Esophagus (tissue), 2 donors: ENCODE measurements around the gene CYP27A1. TPM values are rescaled to one million over a fixed set of nuclear protein-coding genes. Genes with fewer than 3 reads are reported as not detected.

Experiments
- H3K27ac ChIP-seq, 2 donors: one replicate each; pipeline ENCODE4 v1.5.1; 2013; ENCODE audit warnings: low read depth in 2 of 2, mild to moderate bottlenecking in 2 of 2, inconsistent platforms in 1 of 2, low read length in 1 of 2, moderate library complexity in 1 of 2
- H3K27me3 ChIP-seq, 2 donors: one replicate each; pipeline ENCODE4 v1.6.1; 2013; ENCODE audit warnings: low read length in 2 of 2, control low read depth in 1 of 2, mild to moderate bottlenecking in 1 of 2; ENCODE audit not compliant: insufficient read depth in 2 of 2, control insufficient read depth in 1 of 2
- H3K36me3 ChIP-seq, 2 donors: one replicate each; pipeline ENCODE4 v1.6.1; 2013; ENCODE audit warnings: low read length in 1 of 2; ENCODE audit not compliant: control insufficient read depth in 2 of 2, insufficient read depth in 2 of 2
- H3K4me1 ChIP-seq, 2 donors: one replicate each; pipeline ENCODE4 v1.6.1; 2013; ENCODE audit warnings: low read length in 1 of 2; ENCODE audit not compliant: control insufficient read depth in 2 of 2, insufficient read depth in 2 of 2
- H3K4me3 ChIP-seq, 2 donors: one replicate each; pipeline ENCODE4 v1.5.1; 2013; ENCODE audit warnings: low read length in 2 of 2, mild to moderate bottlenecking in 2 of 2, low read depth in 1 of 2, moderate library complexity in 1 of 2
- H3K9me3 ChIP-seq, 2 donors: one replicate each; pipeline ENCODE4 v1.6.1; 2013; ENCODE audit warnings: mild to moderate bottlenecking in 2 of 2, low read depth in 1 of 2, low read length in 1 of 2, moderate library complexity in 1 of 2; ENCODE audit not compliant: control insufficient read depth in 2 of 2, insufficient read depth in 1 of 2
- WGBS, 2 donors: extraction: QIAGEN DNeasy Blood & Tissue Kit; methylation state at CpG; one replicate each; pipeline ENCODE4 v1.1.7; 2013; 5-methylcytosine and 5-hydroxymethylcytosine counted together
- polyA plus RNA-seq, 2 donors: library from polyadenylated mRNA; stranded (reverse); fragments of 200-250 nt; gene quantifications; one replicate each; pipeline ENCODE4 v1.2.3, GENCODE V29; 2013
- donor health status: healthy with polysubstance abuse.
- donor health status: Bipolar disorder and iron deficiency.

CYP27A1 gene
- polyA plus RNA-seq, 2 donors, result 3.3 to 5.4 TPM

- Histone ChIP-seq H3K9me3 (no peaks in the 10 kb centered on the region), H3K4me1 (no peaks in the 10 kb centered on the region), H3K27ac (no peak overlapping the region), H3K27me3 (no peaks in the 10 kb centered on the region), H3K4me3 (no peak overlapping the region), H3K36me3 (no peaks in the 10 kb centered on the region)
- 32 to 47% methylated on average over 1 of the region's 1 CpG for WGBS, 2 donors
Measured at GRCh38 chr2:218785103-218785502, 3.2 kb downstream of the CYP27A1 start.

- no peaks in the 10 kb centered on the region for H3K9me3 ChIP-seq
- 83 to 85% methylated on average over 3 of the region's 3 CpGs for WGBS, 2 donors
- no peak overlapping the region for H3K4me3 ChIP-seq
- H3K4me1 ChIP-seq, result no peaks in the 10 kb centered on the region
- no peaks in the 10 kb centered on the region for H3K36me3 ChIP-seq
- no peaks in the 10 kb centered on the region for H3K27me3 ChIP-seq
- no peak overlapping the region for H3K27ac ChIP-seq
Measured at GRCh38 chr2:218786133-218786532, 4.2 kb downstream of the CYP27A1 start.

- Histone ChIP-seq H3K36me3 (no peaks in the 10 kb centered on the region), H3K4me3 (no peak overlapping the region), H3K9me3 (no peaks in the 10 kb centered on the region), H3K4me1 (no peaks in the 10 kb centered on the region), H3K27ac (no peak overlapping the region), H3K27me3 (no peaks in the 10 kb centered on the region)
- WGBS, 2 donors, result 61 to 69% methylated on average over 2 of the region's 2 CpGs
Measured at GRCh38 chr2:218788529-218789255, 6.7 kb downstream of the CYP27A1 start.

GRCh38 chr2:218792433-218792832 lies 10.5 kb downstream of the CYP27A1 start:
- no peaks in the 10 kb centered on the region for H3K36me3 ChIP-seq
- H3K4me1 ChIP-seq, result no peaks in the 10 kb centered on the region
- WGBS, 2 donors, result 96 to 99% methylated on average over 1 of the region's 1 CpG
- no peak overlapping the region for H3K27ac ChIP-seq
- no peaks in the 10 kb centered on the region for H3K9me3 ChIP-seq
- no peak overlapping the region for H3K4me3 ChIP-seq
- no peaks in the 10 kb centered on the region for H3K27me3 ChIP-seq

- Histone ChIP-seq H3K4me1 (peaks cover 0 to 4% of the 10 kb centered on the region in 2 donors), H3K9me3 (no peaks in the 10 kb centered on the region), H3K36me3 (no peaks in the 10 kb centered on the region), H3K27ac (no peak overlapping the region), H3K4me3 (no peak overlapping the region), H3K27me3 (no peaks in the 10 kb centered on the region)
- 91 to 94% methylated on average over 4 of the region's 4 CpGs for WGBS, 2 donors
Measured at GRCh38 chr2:218796691-218797090, 14.7 kb downstream of the CYP27A1 start.

- no peaks in the 10 kb centered on the region for H3K27me3 ChIP-seq
- H3K27ac ChIP-seq, result no peak overlapping the region
- no peaks in the 10 kb centered on the region for H3K9me3 ChIP-seq
- WGBS, 2 donors, result 55 to 67% methylated on average over 12 of the region's 12 CpGs
- H3K36me3 ChIP-seq, result no peaks in the 10 kb centered on the region
- H3K4me1 ChIP-seq, result peaks cover 0 to 4% of the 10 kb centered on the region in 2 donors
- no peak overlapping the region for H3K4me3 ChIP-seq
Measured at GRCh38 chr2:218798767-218799504, 17.0 kb downstream of the CYP27A1 start.

GRCh38 chr2:218799990-218800389 lies 18.0 kb downstream of the CYP27A1 start:
- Histone ChIP-seq H3K4me3 (no peak overlapping the region), H3K27me3 (no peaks in the 10 kb centered on the region), H3K27ac (no peak overlapping the region), H3K36me3 (no peaks in the 10 kb centered on the region), H3K9me3 (peaks cover 0 to 2% of the 10 kb centered on the region in 2 donors), H3K4me1 (peaks cover 0 to 4% of the 10 kb centered on the region in 2 donors)
- 58 to 60% methylated on average over 6 of the region's 6 CpGs for WGBS, 2 donors

GRCh38 chr2:218802386-218802994 lies 20.5 kb downstream of the CYP27A1 start:
- Histone ChIP-seq H3K9me3 (peaks cover 0 to 2% of the 10 kb centered on the region in 2 donors), H3K36me3 (no peaks in the 10 kb centered on the region), H3K4me1 (peaks cover 0 to 4% of the 10 kb centered on the region in 2 donors), H3K27ac (no peak overlapping the region), H3K4me3 (no peak overlapping the region), H3K27me3 (no peaks in the 10 kb centered on the region)
- 43 to 54% methylated on average over 4 of the region's 4 CpGs for WGBS, 2 donors

GRCh38 chr2:218804817-218805216 lies 22.9 kb downstream of the CYP27A1 start:
- Histone ChIP-seq H3K9me3 (peaks cover 0 to 2% of the 10 kb centered on the region in 2 donors), H3K27ac (no peak overlapping the region), H3K36me3 (no peaks in the 10 kb centered on the region)

More at GRCh38 chr2:218804817-218805216, 22.9 kb downstream of the CYP27A1 start:
- Histone ChIP-seq H3K4me3 (no peak overlapping the region), H3K4me1 (peaks cover 0 to 3% of the 10 kb centered on the region in 2 donors), H3K27me3 (no peaks in the 10 kb centered on the region)
- 96% methylated on average over 1 of the region's 1 CpG for WGBS, 2 donors
